ENCODE measurements around the gene PDX1. TPM values are rescaled to one million over a fixed set of nuclear protein-coding genes. Genes with fewer than 3 reads are reported as not detected.

PDX1 gene
- total RNA-seq, 1 experiment from 2014 or later = 0.35 TPM

DNA sequence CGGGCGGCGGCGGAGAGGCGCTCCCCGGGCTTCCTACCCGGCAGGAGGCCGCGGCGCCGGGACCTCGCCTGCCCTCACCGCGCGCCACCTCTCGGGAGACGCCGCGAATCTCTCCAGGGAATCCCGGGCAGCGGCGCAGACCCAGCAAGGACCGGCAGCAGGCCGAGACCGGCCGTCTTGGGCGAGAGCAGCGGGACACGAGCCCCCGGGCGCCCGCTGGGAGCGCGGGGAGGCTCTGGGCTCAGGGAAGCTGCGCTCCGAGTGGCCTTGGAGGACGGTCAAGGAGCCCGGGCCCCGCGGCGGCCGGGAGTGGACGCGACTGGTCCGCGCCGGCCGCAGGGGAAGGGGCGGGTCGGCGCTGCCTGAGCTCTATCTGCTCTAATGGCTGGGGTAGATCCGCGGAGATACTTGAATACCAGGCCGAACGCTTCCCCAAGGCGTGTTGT, 34.6 kb downstream of the PDX1 start:
- TF ChIP-seq, protein P1, sequence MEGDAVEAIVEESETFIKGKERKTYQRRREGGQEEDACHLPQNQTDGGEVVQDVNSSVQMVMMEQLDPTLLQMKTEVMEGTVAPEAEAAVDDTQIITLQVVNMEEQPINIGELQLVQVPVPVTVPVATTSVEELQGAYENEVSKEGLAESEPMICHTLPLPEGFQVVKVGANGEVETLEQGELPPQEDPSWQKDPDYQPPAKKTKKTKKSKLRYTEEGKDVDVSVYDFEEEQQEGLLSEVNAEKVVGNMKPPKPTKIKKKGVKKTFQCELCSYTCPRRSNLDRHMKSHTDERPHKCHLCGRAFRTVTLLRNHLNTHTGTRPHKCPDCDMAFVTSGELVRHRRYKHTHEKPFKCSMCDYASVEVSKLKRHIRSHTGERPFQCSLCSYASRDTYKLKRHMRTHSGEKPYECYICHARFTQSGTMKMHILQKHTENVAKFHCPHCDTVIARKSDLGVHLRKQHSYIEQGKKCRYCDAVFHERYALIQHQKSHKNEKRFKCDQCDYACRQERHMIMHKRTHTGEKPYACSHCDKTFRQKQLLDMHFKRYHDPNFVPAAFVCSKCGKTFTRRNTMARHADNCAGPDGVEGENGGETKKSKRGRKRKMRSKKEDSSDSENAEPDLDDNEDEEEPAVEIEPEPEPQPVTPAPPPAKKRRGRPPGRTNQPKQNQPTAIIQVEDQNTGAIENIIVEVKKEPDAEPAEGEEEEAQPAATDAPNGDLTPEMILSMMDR (IDR thresholded peaks at IDR 0.05; ENCODE audit: unreplicated experiment) = no peak
- DNase-seq (ENCODE audit: unreplicated experiment) = no peak
- H3K4me3 Mint-ChIP-seq (ENCODE audit: unreplicated experiment) = no peak overlapping the region
- H3K36me3 Mint-ChIP-seq (ENCODE audit: insufficient read depth, unreplicated experiment) = no peaks in the 10 kb centered on the region
- H3K27me3 Mint-ChIP-seq (ENCODE audit: insufficient read depth, unreplicated experiment) = no peaks in the 10 kb centered on the region
- intact Hi-C loops (cut with micrococcal nuclease) = loop anchor here (2.0 to 10.0 kb wide), 3 partner anchors 180 to 580 kb away; no protein-coding TSS in a partner anchor
- no peaks in the 10 kb centered on the region for H3K9me3 Mint-ChIP-seq (ENCODE audit: unreplicated experiment)
- CTCF ChIA-PET = interaction anchor here (0.7 to 7.1 kb wide), 13 partner anchors 12 to 592 kb away, joined by 3 to 85 read pairs (median 6); no protein-coding TSS in a partner anchor
- no peak overlapping the region for H3K27ac Mint-ChIP-seq (ENCODE audit: low read depth, unreplicated experiment)
- no TSS peak for BruUV-seq (replicated peaks)
- H3K4me1 Mint-ChIP-seq (ENCODE audit: insufficient read depth, unreplicated experiment) = no peaks in the 10 kb centered on the region
- POLR2A ChIA-PET = interaction anchor here (1.2 kb wide), 1 partner anchor 124 kb away, joined by 6 read pairs; no protein-coding TSS in a partner anchor

DNA sequence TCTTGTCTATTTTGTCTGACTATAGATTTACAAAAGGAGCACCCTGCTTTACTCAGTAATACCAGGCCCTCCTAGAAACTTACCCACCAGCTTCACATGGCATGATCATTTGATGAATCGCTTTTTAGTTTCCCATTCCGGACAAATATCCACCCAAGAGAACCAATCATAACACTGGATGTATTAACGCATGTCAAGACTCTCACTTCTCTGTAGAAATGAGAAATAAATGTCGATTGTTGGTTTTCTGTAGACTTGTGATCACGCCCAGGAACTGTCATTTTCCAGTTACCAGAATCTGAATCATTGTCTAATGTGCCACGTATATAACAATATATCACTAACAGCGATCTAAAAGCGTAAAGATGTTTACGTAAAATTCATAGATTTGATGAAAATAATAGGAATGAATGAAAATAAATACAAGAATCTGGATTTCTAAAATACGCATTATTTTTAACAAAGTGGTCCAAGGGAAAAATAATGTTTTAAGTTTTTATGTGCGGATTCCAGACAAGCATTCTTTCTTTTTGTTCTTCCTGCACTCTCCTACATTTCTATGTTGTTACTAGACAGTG, 35.3 kb downstream of the PDX1 start:
- peak overlapping the region; percentile 16 for H3K4me3 Mint-ChIP-seq (ENCODE audit: unreplicated experiment)
- POLR2A ChIA-PET = no interaction called here
- no TSS peak for BruUV-seq (replicated peaks)

DNA sequence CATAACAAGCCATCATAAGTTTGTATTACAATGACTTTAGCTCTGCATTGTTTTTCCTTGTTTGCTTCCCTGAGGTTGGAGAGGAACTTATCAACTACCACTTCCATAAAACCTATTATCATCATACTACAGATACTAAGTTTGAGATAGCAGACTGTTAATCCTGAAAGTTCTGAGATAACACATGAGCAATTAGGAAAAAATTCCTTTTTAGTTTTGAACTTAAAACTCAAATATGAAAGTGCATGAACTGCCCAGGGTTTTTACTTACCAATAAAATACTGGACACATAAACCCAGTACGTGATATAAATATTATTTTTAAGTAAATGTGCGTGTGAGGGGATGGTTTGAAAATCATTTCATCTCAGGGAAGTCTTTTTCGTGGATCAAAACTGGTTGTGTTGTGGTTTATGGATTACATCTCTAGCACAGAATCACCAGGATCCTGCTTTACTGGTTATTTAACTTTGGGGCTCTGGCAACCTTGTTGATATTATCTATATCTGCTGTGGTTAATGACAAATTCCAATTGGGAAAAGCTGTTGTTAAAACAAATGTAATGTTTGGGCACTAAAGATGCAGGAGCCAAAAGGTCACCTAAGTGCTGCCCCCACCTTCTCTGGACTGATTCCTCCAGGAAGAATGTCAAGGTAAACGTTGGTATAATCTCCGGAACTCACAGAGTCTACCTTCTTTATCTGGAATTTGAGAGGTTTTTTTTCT, 36.9 kb downstream of the PDX1 start:
- no TSS peak for BruUV-seq (replicated peaks)
- H3K27ac Mint-ChIP-seq (ENCODE audit: low read depth, unreplicated experiment) = no peak overlapping the region

More for the DNA sequence above, 35.3 kb downstream of the PDX1 start:
- Mint-ChIP-seq H3K27ac (ENCODE audit: low read depth, unreplicated experiment) (no peak overlapping the region), H3K27me3 (ENCODE audit: insufficient read depth, unreplicated experiment) (no peaks in the 10 kb centered on the region), H3K36me3 (ENCODE audit: insufficient read depth, unreplicated experiment) (no peaks in the 10 kb centered on the region), H3K9me3 (ENCODE audit: unreplicated experiment) (no peaks in the 10 kb centered on the region), H3K4me1 (ENCODE audit: insufficient read depth, unreplicated experiment) (no peaks in the 10 kb centered on the region)
- DNase-seq (ENCODE audit: unreplicated experiment) = no peak
- intact Hi-C loops (cut with micrococcal nuclease) = loop anchor here (2.0 to 10.0 kb wide), 3 partner anchors 180 to 580 kb away; no protein-coding TSS in a partner anchor
- TF ChIP-seq, protein P1 (IDR thresholded peaks at IDR 0.05; ENCODE audit: unreplicated experiment) = no peak
- CTCF ChIA-PET = interaction anchor here (1.2 to 7.1 kb wide), 8 partner anchors 13 to 593 kb away, joined by 3 to 85 read pairs (median 6); no protein-coding TSS in a partner anchor

More for the DNA sequence above, 36.9 kb downstream of the PDX1 start:
- CTCF ChIA-PET = interaction anchor here (0.6 to 7.1 kb wide), 5 partner anchors 19 to 583 kb away, joined by 3 to 85 read pairs (median 3); no protein-coding TSS in a partner anchor
- Mint-ChIP-seq H3K27me3 (ENCODE audit: insufficient read depth, unreplicated experiment) (no peaks in the 10 kb centered on the region), H3K4me1 (ENCODE audit: insufficient read depth, unreplicated experiment) (no peaks in the 10 kb centered on the region), H3K9me3 (ENCODE audit: unreplicated experiment) (no peaks in the 10 kb centered on the region), H3K36me3 (ENCODE audit: insufficient read depth, unreplicated experiment) (no peaks in the 10 kb centered on the region), H3K4me3 (ENCODE audit: unreplicated experiment) (no peak overlapping the region)
- TF ChIP-seq, protein P1 (IDR thresholded peaks at IDR 0.05; ENCODE audit: unreplicated experiment) = no peak
- POLR2A ChIA-PET = no interaction called here
- intact Hi-C loops (cut with micrococcal nuclease) = loop anchor here (10.0 kb wide), 2 partner anchors 182 to 582 kb away; no protein-coding TSS in a partner anchor
- DNase-seq (ENCODE audit: unreplicated experiment) = no peak
